Endothelial cell of umbilical vein (primary cell): ENCODE data around the gene CNTFR. TPM values are rescaled to one million over a fixed set of nuclear protein-coding genes. Genes with fewer than 3 reads are reported as not detected.

ENCODE experiments used
- BruUV-seq: library from RNA; stranded (reverse); fragments of 400-500 nt; replicated peaks from 2 replicates; lab custom pipeline; 2021; lab: Mats Ljungman, UMichigan
- CTCF ChIA-PET: fragments of 300-600, 350-600 bp; sonication (Branson Sonifier 250); formaldehyde crosslinking; loops from one replicate; lab custom pipeline; 2021; ENCODE audit warnings: antibody characterized with exemption, inconsistent platforms; lab: Charles Lee
- POLR2A ChIA-PET: fragments of 300-600, 350-600 bp; sonication (Branson Sonifier 250); formaldehyde crosslinking; loops from one replicate; lab custom pipeline; 2021; ENCODE audit warnings: antibody characterized with exemption, inconsistent platforms; lab: Charles Lee
- DNase-seq: peaks from one replicate; pipeline ENCODE4 v3.0.0-alpha.2; 2011; ENCODE audit warnings: low read depth, low spot score
- FAIRE-seq: peaks from 2 replicates; lab custom pipeline; 2011; peaks lifted over from hg19 to GRCh38; lab: Jason Lieb, UNC
- H2AFZ ChIP-seq: 2 replicates; pipeline ENCODE4 v1.6.0; 2012; ENCODE audit warnings: low read depth, low read length, control low read depth, inconsistent platforms
- H3K27ac ChIP-seq: 2 replicates; pipeline ENCODE4 v1.5.1; 2011; ENCODE audit warnings: low read depth, mild to moderate bottlenecking, control low read depth, low read length, moderate library complexity; ENCODE audit not compliant: insufficient read depth
- H3K27me3 ChIP-seq, 2 experiments: 2 replicates each; pipeline versions ENCODE4 v1.6.0 to v1.6.1; 2011; ENCODE audit warnings: low read length in 2 of 2, mixed read lengths in 1 of 2; ENCODE audit not compliant: control insufficient read depth in 2 of 2, insufficient read depth in 2 of 2
- H3K36me3 ChIP-seq, 2 experiments: 2 replicates in 1 of 2; 3 replicates in 1 of 2; pipeline ENCODE4 v1.5.1; 2011; ENCODE audit warnings: low read length in 2 of 2, mild to moderate bottlenecking in 1 of 2, moderate library complexity in 1 of 2; ENCODE audit not compliant: control insufficient read depth in 2 of 2, insufficient read depth in 2 of 2; ENCODE audit errors: extremely low read depth in 1 of 2
- H3K4me1 ChIP-seq: 3 replicates; pipeline ENCODE4 v1.5.1; 2011; ENCODE audit warnings: mild to moderate bottlenecking, low read length; ENCODE audit not compliant: control insufficient read depth, insufficient read depth; ENCODE audit errors: extremely low read depth
- H3K4me2 ChIP-seq: 2 replicates; pipeline ENCODE4 v1.6.1; 2011; ENCODE audit warnings: low read length, control low read depth, mixed read lengths; ENCODE audit not compliant: insufficient read depth
- H3K4me3 ChIP-seq, 3 experiments: fragments of 200-600 bp in 1 of 3; sonication (generic), shearing (Covaris generic) in 1 of 3; replicated peaks in 1 of 3; 2 replicates each; pipeline ENCODE4 v1.5.1; 2011 to 2016; ENCODE audit warnings: control low read depth in 3 of 3, low read length in 3 of 3, mild to moderate bottlenecking in 2 of 3, inconsistent platforms in 1 of 3, low read depth in 1 of 3, moderate library complexity in 1 of 3; ENCODE audit not compliant: insufficient read depth in 1 of 3
- H3K79me2 ChIP-seq: 2 replicates; pipeline ENCODE4 v1.6.0; 2012; ENCODE audit warnings: low read length, inconsistent platforms; ENCODE audit not compliant: control insufficient read depth, insufficient read depth
- H3K9ac ChIP-seq: replicated peaks from 2 replicates; pipeline ENCODE3; 2011; ENCODE audit warnings: low read length, control low read depth; ENCODE audit not compliant: insufficient read depth; ENCODE audit errors: extremely low read depth
- H3K9me1 ChIP-seq: replicated peaks from 3 replicates; pipeline ENCODE4 v1.6.0; 2011; ENCODE audit warnings: mild to moderate bottlenecking, low read length; ENCODE audit not compliant: control insufficient read depth, insufficient read depth; ENCODE audit errors: extremely low read depth
- H3K9me3 ChIP-seq: replicated peaks from 2 replicates; pipeline ENCODE4 v1.5.1; 2012; ENCODE audit warnings: low read length, inconsistent platforms; ENCODE audit not compliant: control insufficient read depth, insufficient read depth
- H4K20me1 ChIP-seq: replicated peaks from 2 replicates; pipeline ENCODE3; 2011; ENCODE audit warnings: mild to moderate bottlenecking, low read length; ENCODE audit not compliant: control insufficient read depth, insufficient read depth; ENCODE audit errors: extremely low read depth
- EZH2 ChIP-seq: IDR thresholded peaks from 2 replicates; pipeline ENCODE4 v1.6.1; 2012; ENCODE audit warnings: borderline replicate concordance, low read depth, mild to moderate bottlenecking, moderate library complexity, low read length, inconsistent platforms; ENCODE audit not compliant: severe bottlenecking
- FOS ChIP-seq: IDR thresholded peaks from 2 replicates; pipeline ENCODE4 v1.6.1; 2011; ENCODE audit warnings: mild to moderate bottlenecking, low read length, moderate library complexity, borderline replicate concordance; ENCODE audit not compliant: insufficient read depth
- GATA2 ChIP-seq: IDR thresholded peaks from 2 replicates; pipeline ENCODE4 v1.7.0; 2011; ENCODE audit warnings: low read depth, mild to moderate bottlenecking, moderate library complexity, mixed read lengths, low read length; ENCODE audit not compliant: insufficient read length, insufficient read depth
- JUN ChIP-seq: IDR thresholded peaks from 2 replicates; pipeline ENCODE4 v1.6.1; 2011; ENCODE audit warnings: borderline replicate concordance, low read depth; ENCODE audit not compliant: insufficient read length, insufficient read depth
- MYC ChIP-seq: IDR thresholded peaks from one replicate; pipeline ENCODE4 v1.6.1; 2011; ENCODE audit warnings: mild to moderate bottlenecking, low read depth, low read length
- POLR2A ChIP-seq: IDR thresholded peaks from 2 replicates; pipeline ENCODE4 v1.6.1; 2012; ENCODE audit warnings: low read depth, mild to moderate bottlenecking, control low read depth, low read length
- POLR2AphosphoS5 ChIP-seq: IDR thresholded peaks from 2 replicates; pipeline ENCODE4 v1.6.1; 2012; ENCODE audit warnings: low read depth, mild to moderate bottlenecking, control low read depth, low read length, moderate library complexity; ENCODE audit not compliant: insufficient read depth
- dilution Hi-C: fragments of 300-500 bp; cut with MboI; formaldehyde crosslinking; loops from one replicate; pipeline ENCODE4 v1.15.0; 2019; ENCODE audit warnings: low sequenced_read_pairs; ENCODE audit not compliant: extremely low pct_ligation_motif_present
- intact Hi-C: fragments of 100-400 bp; cut with micrococcal nuclease; formaldehyde crosslinking; loops from one replicate; pipeline ENCODE4 v1.10.0; 2022
- polyA plus RNA-seq, 4 experiments: library from polyadenylated mRNA; depleted of rRNA in 3 of 4; stranded (reverse) in 3 of 4; unstranded in 1 of 4; fragments of >200 nt; gene quantifications; 2 replicates each; pipeline versions ENCODE4 v1.2.1 to v1.2.3, GENCODE V29; 2011 to 2012; ENCODE audit warnings: missing spikeins in 1 of 4
- total RNA-seq: library from RNA; stranded (reverse); gene quantifications from 2 replicates; pipeline ENCODE4 v1.2.3, GENCODE V29; 2021
- TF ChIP-seq, protein P1 (sequence below), 2 donors: IDR thresholded peaks; 1 replicate in 1 of 2; 2 replicates in 1 of 2; pipeline ENCODE4 v1.5.1; 2011; ENCODE audit warnings: low read length in 2 of 2, mild to moderate bottlenecking in 2 of 2, moderate library complexity in 2 of 2, control low read depth in 1 of 2, inconsistent platforms in 1 of 2, low read depth in 1 of 2; ENCODE audit not compliant: insufficient read depth in 1 of 2; ENCODE audit errors: extremely low read depth in 1 of 2
- TF ChIP-seq, protein P2 (sequence below): IDR thresholded peaks from 2 replicates; pipeline ENCODE4 v1.6.1; 2011; ENCODE audit not compliant: insufficient read depth, insufficient read length

Gene CNTFR
- total and polyA plus RNA-seq, 2 donors (not counting 3 experiments of a cell fraction or from before 2014, with no cell fraction given), result not detected

DNA sequence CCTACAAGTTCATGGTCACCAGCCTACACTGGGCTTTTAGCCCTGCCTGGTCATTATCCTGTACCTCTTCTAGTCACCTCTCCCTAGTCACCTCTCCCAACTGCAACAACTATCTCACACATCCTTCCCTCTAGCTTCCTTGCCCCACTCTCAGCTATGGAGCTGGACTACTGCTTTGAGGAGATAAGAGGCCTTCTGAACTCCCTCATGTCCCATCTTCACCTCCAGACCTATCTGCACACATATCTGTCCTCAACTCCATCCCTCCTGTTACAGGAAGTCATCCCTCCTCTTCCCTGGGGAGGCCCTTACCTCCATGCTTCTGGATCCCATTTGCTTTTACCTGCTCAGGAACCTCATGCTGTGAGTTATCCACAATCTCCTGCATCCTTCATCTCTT, 16.7 kb upstream of the CNTFR start:
- no peaks in the 10 kb centered on the region for H4K20me1 ChIP-seq
- H3K36me3 ChIP-seq, result no peaks in the 10 kb centered on the region
- no peak overlapping the region for H3K9ac ChIP-seq
- no TSS peak for BruUV-seq
- FAIRE-seq (no peak), DNase-seq (no peak)
- no peaks in the 10 kb centered on the region for H3K9me1 ChIP-seq
- ChIA-PET POLR2A (no interaction called here), CTCF (interaction anchor here (1.6 to 5.8 kb wide), 8 partner anchors 9 to 203 kb away, joined by 3 to 104 read pairs (median 34); no protein-coding TSS in a partner anchor)
- H3K27ac ChIP-seq, result no peak overlapping the region
- H3K4me1 ChIP-seq, result peaks cover 2% of the 10 kb centered on the region
- H3K9me3 ChIP-seq, result no peaks in the 10 kb centered on the region
- no peak overlapping the region for H2AFZ ChIP-seq
- H3K4me2 ChIP-seq, result no peak overlapping the region
- intact Hi-C loops, result no loop called here
- dilution Hi-C loops, result no loop called here
- TF ChIP-seq MYC, result no peak
- TF ChIP-seq, protein P1, sequence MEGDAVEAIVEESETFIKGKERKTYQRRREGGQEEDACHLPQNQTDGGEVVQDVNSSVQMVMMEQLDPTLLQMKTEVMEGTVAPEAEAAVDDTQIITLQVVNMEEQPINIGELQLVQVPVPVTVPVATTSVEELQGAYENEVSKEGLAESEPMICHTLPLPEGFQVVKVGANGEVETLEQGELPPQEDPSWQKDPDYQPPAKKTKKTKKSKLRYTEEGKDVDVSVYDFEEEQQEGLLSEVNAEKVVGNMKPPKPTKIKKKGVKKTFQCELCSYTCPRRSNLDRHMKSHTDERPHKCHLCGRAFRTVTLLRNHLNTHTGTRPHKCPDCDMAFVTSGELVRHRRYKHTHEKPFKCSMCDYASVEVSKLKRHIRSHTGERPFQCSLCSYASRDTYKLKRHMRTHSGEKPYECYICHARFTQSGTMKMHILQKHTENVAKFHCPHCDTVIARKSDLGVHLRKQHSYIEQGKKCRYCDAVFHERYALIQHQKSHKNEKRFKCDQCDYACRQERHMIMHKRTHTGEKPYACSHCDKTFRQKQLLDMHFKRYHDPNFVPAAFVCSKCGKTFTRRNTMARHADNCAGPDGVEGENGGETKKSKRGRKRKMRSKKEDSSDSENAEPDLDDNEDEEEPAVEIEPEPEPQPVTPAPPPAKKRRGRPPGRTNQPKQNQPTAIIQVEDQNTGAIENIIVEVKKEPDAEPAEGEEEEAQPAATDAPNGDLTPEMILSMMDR (IDR thresholded peaks at IDR 0.05; ENCODE audit: extremely low read depth in 1 of 2, insufficient read depth in 1 of 2, low read depth in 1 of 2, low read length in 2 of 2), result no peak
- TF ChIP-seq POLR2AphosphoS5, result no peak
- TF ChIP-seq, protein P2, sequence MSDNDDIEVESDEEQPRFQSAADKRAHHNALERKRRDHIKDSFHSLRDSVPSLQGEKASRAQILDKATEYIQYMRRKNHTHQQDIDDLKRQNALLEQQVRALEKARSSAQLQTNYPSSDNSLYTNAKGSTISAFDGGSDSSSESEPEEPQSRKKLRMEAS, result no peak
- no peak for TF ChIP-seq GATA2
- TF ChIP-seq JUN, result no peak
- TF ChIP-seq EZH2, result no peak
- TF ChIP-seq FOS, result no peak
- no peak for TF ChIP-seq POLR2A
- H3K79me2 ChIP-seq, result no peaks in the 10 kb centered on the region
- no peak overlapping the region for H3K4me3 ChIP-seq
- peaks cover 0 to 10% of the 10 kb centered on the region in 2 experiments for H3K27me3 ChIP-seq
